Measurements from ENCODE around the gene UBE2J1. TPM values are rescaled to one million over a fixed set of nuclear protein-coding genes. Genes with fewer than 3 reads are reported as not detected.

The UBE2J1 gene
- total and polyA plus RNA-seq, 10 of the 15 experiments (the other 5 are each of a cell fraction or from before 2014, with no cell fraction given) = 48.7 to 131 (median 90.0) TPM

- BruUV-seq (replicated peaks) = no TSS peak
- Histone ChIP-seq H3K27ac (ENCODE audit: control insufficient read depth, insufficient read depth) (peak overlapping the region; percentile 94), H3K27me3 (replicated peaks in 1 of 2; ENCODE audit: control insufficient read depth in 2 of 2, insufficient read depth in 2 of 2, low read length in 1 of 2) (no peaks in the 10 kb centered on the region), H3K36me3 (ENCODE audit: control insufficient read depth in 2 of 2, insufficient read depth in 2 of 2, low read length in 1 of 2) (no peaks in the 10 kb centered on the region), H2AFZ (ENCODE audit: control insufficient read depth, low read depth, low read length) (no peak overlapping the region), H3K4me1 (ENCODE audit: control insufficient read depth, insufficient read depth, low read length) (peaks cover 27% of the 10 kb centered on the region), H3K4me2 (ENCODE audit: control insufficient read depth, insufficient read depth) (peak overlapping the region; percentile 91), H3K9me3 (replicated peaks; ENCODE audit: control insufficient read depth, insufficient read depth, low read length) (no peaks in the 10 kb centered on the region), H3K79me2 (ENCODE audit: control insufficient read depth, insufficient read depth, low read length) (no peaks in the 10 kb centered on the region), H3K4me3 (no peak overlapping the region), H3K9ac (ENCODE audit: control insufficient read depth, insufficient read depth, low read length) (peak overlapping the region; percentile 50), H4K20me1 (ENCODE audit: control insufficient read depth, insufficient read depth) (no peaks in the 10 kb centered on the region)
- ATAC-seq = peak; percentile 92
- DNase-seq (ENCODE audit: low read depth, low spot score) = peak; percentile 52
- whole genome bisulfite sequencing (ENCODE audit: insufficient coverage, insufficient replicate concordance, low lambda C conversion rate, missing lambda C conversion rate) = 15% methylated on average over 4 of the region's 4 CpGs
- ChIA-PET RAD21 (ENCODE audit: unreplicated experiment) (interaction anchor here (0.7 to 4.4 kb wide), 9 partner anchors 10 to 219 kb away, joined by 3 to 53 read pairs (median 9); partner anchors contain the start of genes PNRC1 and UBE2J1), CTCF (interaction anchor here (0.9 to 4.4 kb wide), 12 partner anchors 10 to 134 kb away, joined by 3 to 32 read pairs (median 12); partner anchors contain the start of gene UBE2J1), POLR2A (interaction anchor here (0.7 to 3.8 kb wide), 8 partner anchors 12 to 218 kb away, joined by 3 to 45 read pairs (median 4); partner anchors contain the start of gene PNRC1), SMC1A (ENCODE audit: uncharacterized antibody, unreplicated experiment) (interaction anchor here (0.9 to 4.7 kb wide), 9 partner anchors 12 to 73 kb away, joined by 3 to 71 read pairs (median 8); no protein-coding TSS in a partner anchor)
- FAIRE-seq = peak; percentile 84
- intact Hi-C loops (cut with micrococcal nuclease; ENCODE audit: unreplicated experiment) (loop anchor here (2.0 kb wide), 1 partner anchor 52 kb away; no protein-coding TSS in a partner anchor), in situ Hi-C loops (cut with MboI) (no loop called here)
- TF ChIP-seq, protein P1, sequence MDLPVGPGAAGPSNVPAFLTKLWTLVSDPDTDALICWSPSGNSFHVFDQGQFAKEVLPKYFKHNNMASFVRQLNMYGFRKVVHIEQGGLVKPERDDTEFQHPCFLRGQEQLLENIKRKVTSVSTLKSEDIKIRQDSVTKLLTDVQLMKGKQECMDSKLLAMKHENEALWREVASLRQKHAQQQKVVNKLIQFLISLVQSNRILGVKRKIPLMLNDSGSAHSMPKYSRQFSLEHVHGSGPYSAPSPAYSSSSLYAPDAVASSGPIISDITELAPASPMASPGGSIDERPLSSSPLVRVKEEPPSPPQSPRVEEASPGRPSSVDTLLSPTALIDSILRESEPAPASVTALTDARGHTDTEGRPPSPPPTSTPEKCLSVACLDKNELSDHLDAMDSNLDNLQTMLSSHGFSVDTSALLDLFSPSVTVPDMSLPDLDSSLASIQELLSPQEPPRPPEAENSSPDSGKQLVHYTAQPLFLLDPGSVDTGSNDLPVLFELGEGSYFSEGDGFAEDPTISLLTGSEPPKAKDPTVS (IDR thresholded peaks at IDR 0.05; ENCODE audit: low read depth, low read length) = no peak
- peak in 1 of 2 experiments; percentile 63; a peak in 1 of 4 replicates for TF ChIP-seq SRF (IDR thresholded peaks at IDR 0.05; ENCODE audit: low read depth in 2 of 2, low read length in 2 of 2)
- peak; percentile 55 for TF ChIP-seq RELB (IDR thresholded peaks at IDR 0.05; ENCODE audit: low read depth)
- TF ChIP-seq SPI1 (IDR thresholded peaks at IDR 0.05; ENCODE audit: borderline replicate concordance, insufficient read depth, low read depth, low read length) = no peak
- no peak for TF ChIP-seq YBX1 (IDR thresholded peaks at IDR 0.05)
- no peak for TF ChIP-seq SMAD1 (IDR thresholded peaks at IDR 0.05; ENCODE audit: low read depth, partially characterized antibody)
- TF ChIP-seq BCL11A (IDR thresholded peaks at IDR 0.05; ENCODE audit: low read depth, low read length) = peak; percentile 32; the same call in 1 of the 2 replicates
- TF ChIP-seq, protein P2, sequence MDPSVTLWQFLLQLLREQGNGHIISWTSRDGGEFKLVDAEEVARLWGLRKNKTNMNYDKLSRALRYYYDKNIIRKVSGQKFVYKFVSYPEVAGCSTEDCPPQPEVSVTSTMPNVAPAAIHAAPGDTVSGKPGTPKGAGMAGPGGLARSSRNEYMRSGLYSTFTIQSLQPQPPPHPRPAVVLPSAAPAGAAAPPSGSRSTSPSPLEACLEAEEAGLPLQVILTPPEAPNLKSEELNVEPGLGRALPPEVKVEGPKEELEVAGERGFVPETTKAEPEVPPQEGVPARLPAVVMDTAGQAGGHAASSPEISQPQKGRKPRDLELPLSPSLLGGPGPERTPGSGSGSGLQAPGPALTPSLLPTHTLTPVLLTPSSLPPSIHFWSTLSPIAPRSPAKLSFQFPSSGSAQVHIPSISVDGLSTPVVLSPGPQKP (IDR thresholded peaks at IDR 0.05; ENCODE audit: low read depth, low read length) = peak; percentile 80
- peak; percentile 50 for TF ChIP-seq MEF2B (IDR thresholded peaks at IDR 0.05; ENCODE audit: partially characterized antibody, poor library complexity, severe bottlenecking)
- peak; percentile 44; the same call in 1 of the 2 replicates for TF ChIP-seq NR2F1 (conservative IDR thresholded peaks at IDR 0.05)
- 0 out of 2 replicates have a peak, but pooled peaks have one; percentile 60 for TF ChIP-seq HDGF (IDR thresholded peaks at IDR 0.05)
- TF ChIP-seq GABPA (IDR thresholded peaks at IDR 0.05; ENCODE audit: low read depth) = 0 out of 2 replicates have a peak, but pooled peaks have one; percentile 28
- TF ChIP-seq RCOR1 (conservative IDR thresholded peaks at IDR 0.05; ENCODE audit: low read depth, low read length) = no peak
- no peak for TF ChIP-seq ZNF217 (IDR thresholded peaks at IDR 0.05)
- TF ChIP-seq TCF12 (IDR thresholded peaks at IDR 0.05; ENCODE audit: low read depth, low read length) = peak; percentile 46
- 0 out of 2 replicates have a peak, but pooled peaks have one; percentile 34 for TF ChIP-seq MTA3 (IDR thresholded peaks at IDR 0.05; ENCODE audit: borderline replicate concordance, low read length)
- TF ChIP-seq SP1 (IDR thresholded peaks at IDR 0.05; ENCODE audit: low read depth, low read length) = peak; percentile 47
- TF ChIP-seq ASH2L (IDR thresholded peaks at IDR 0.05; ENCODE audit: borderline replicate concordance, low read depth) = 0 out of 2 replicates have a peak, but pooled peaks have one; percentile 57
Measured at GRCh38 chr6:89298680-89299465, 53.6 kb downstream of the UBE2J1 start.
